ENCODE results near the gene SLC6A7.

SLC6A7 gene

GRCh38 chr5:150255659-150256409 lies 66.0 kb downstream of the SLC6A7 start:
- no peak for TF ChIP-seq CTCF (IDR thresholded peaks at IDR 0.05; ENCODE audit: insufficient read depth, low read depth, low read length, missing control alignments)
- DNase-seq (ENCODE audit: low read depth) = no peak
- no peak overlapping the region for H3K4me3 ChIP-seq (ENCODE audit: low read length)

GRCh38 chr5:150256410-150257064 lies 66.7 kb downstream of the SLC6A7 start:
- H3K4me3 ChIP-seq (ENCODE audit: low read length) = no peak overlapping the region
- DNase-seq (ENCODE audit: low read depth) = no peak
- peak; percentile 11 for TF ChIP-seq CTCF (IDR thresholded peaks at IDR 0.05; ENCODE audit: insufficient read depth, low read depth, low read length, missing control alignments)

DNA sequence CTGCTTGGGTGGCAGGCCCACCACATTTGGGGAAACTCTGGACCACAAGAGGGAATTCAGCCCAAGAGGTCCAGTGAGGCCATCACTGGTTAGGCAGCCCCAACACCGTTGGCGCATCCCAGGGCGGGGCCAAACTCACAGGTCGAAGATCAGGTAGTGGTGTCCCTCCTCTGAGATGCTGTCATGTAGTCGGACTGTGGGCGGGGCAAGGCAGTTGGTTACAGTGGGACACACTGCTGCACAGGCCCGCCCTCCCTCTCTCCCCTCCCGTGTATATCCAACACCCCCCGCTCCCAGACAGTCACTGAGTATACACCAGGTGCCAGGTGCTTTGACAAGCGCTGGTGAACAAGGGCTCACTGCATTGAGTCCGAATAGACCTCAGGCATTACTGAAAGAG lies 67.6 kb downstream of the SLC6A7 start:
- no peak overlapping the region for H3K4me3 ChIP-seq (ENCODE audit: low read length)
- DNase-seq (ENCODE audit: low read depth) = no peak
- no peak for TF ChIP-seq CTCF (IDR thresholded peaks at IDR 0.05; ENCODE audit: insufficient read depth, low read depth, low read length, missing control alignments)

- no peak for DNase-seq (ENCODE audit: low read depth)
- TF ChIP-seq CTCF (IDR thresholded peaks at IDR 0.05; ENCODE audit: insufficient read depth, low read depth, low read length, missing control alignments) = no peak
- H3K4me3 ChIP-seq (ENCODE audit: low read length) = no peak overlapping the region
Observed at GRCh38 chr5:150258130-150258529, 68.3 kb downstream of the SLC6A7 start.

All from epithelial cell of esophagus (primary cell).